Measurements from ENCODE around the gene CPLX3. TPM values are rescaled to one million over a fixed set of nuclear protein-coding genes. Genes with fewer than 3 reads are reported as not detected.

CPLX3 gene
- polyA plus RNA-seq, 1 donor from 2014 or later: 0.27 TPM

- no peaks in the 10 kb centered on the region for H4K20me1 ChIP-seq (ENCODE audit: insufficient read depth)
Observed at GRCh38 chr15:74833376-74834107, 7.1 kb downstream of the CPLX3 start.

DNA sequence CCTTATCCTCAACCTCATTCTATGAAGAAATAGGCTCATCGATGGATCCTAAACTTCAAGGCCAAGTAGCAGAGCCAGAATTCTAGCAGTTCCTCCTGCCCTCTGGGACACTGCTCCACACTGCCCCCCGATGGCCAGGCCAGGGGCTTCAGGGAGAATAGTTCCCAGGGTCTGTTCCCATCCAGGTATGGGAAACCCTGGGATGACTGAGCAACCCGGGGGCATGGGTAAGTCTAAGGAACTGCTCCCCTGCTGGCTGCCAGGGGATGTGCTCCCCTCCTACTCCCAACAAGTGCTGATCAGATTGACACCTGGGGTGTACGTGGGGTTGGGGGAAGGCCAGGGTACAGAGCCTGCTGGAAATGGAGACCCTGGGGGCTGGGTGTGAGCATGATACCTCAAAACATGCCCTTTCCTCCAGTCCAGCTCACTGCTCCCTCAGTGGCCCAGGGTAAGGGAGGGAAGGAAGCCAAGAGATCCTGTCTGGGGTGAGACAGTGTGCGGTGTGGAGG, 8.9 kb downstream of the CPLX3 start:
- Histone ChIP-seq H3K4me2 (ENCODE audit: low read length) (no peak overlapping the region), H3K9ac (ENCODE audit: low read length) (no peak overlapping the region), H3K27ac (ENCODE audit: low read length) (no peak overlapping the region), H3K4me3 (ENCODE audit: low read length) (no peak overlapping the region), H3K79me2 (replicated peaks; ENCODE audit: insufficient read depth, low read length) (no peaks in the 10 kb centered on the region), H3K27me3 (ENCODE audit: insufficient read depth, low read depth, low read length) (no peaks in the 10 kb centered on the region), H3K9me2 (ENCODE audit: insufficient read depth, low read length) (no peaks in the 10 kb centered on the region), H2AFZ (ENCODE audit: low read depth, low read length) (no peak overlapping the region), H3K36me3 (ENCODE audit: insufficient read depth, low read length) (no peaks in the 10 kb centered on the region), H3K9me3 (ENCODE audit: low read length) (no peaks in the 10 kb centered on the region), H3F3A (ENCODE audit: insufficient read depth, low read length, poor library complexity, severe bottlenecking) (no peaks in the 10 kb centered on the region), H4K20me1 (ENCODE audit: insufficient read depth) (no peaks in the 10 kb centered on the region)
- TF ChIP-seq POLR2AphosphoS5 (IDR thresholded peaks at IDR 0.05) (no peak), EP300 (conservative IDR thresholded peaks at IDR 0.05; ENCODE audit: poor library complexity, severe bottlenecking) (no peak), TAF1 (IDR thresholded peaks at IDR 0.05; ENCODE audit: low read depth) (no peak), CTCF (IDR thresholded peaks at IDR 0.05; ENCODE audit: poor library complexity, severe bottlenecking) (peak; percentile 51)

More at GRCh38 chr15:74833376-74834107, 7.1 kb downstream of the CPLX3 start:
- H3K36me3 ChIP-seq (ENCODE audit: insufficient read depth, low read length): no peaks in the 10 kb centered on the region
- H3K4me3 ChIP-seq (ENCODE audit: low read length): no peak overlapping the region
- H3K9me2 ChIP-seq (ENCODE audit: insufficient read depth, low read length): no peaks in the 10 kb centered on the region
- H3K27me3 ChIP-seq (ENCODE audit: insufficient read depth, low read depth, low read length): peaks cover 7% of the 10 kb centered on the region
- H3K27ac ChIP-seq (ENCODE audit: low read length): no peak overlapping the region
- no peaks in the 10 kb centered on the region for H3K79me2 ChIP-seq (replicated peaks; ENCODE audit: insufficient read depth, low read length)
- H3K9ac ChIP-seq (ENCODE audit: low read length): no peak overlapping the region
- H2AFZ ChIP-seq (ENCODE audit: low read depth, low read length): no peak overlapping the region
- no peaks in the 10 kb centered on the region for H3F3A ChIP-seq (ENCODE audit: insufficient read depth, low read length, poor library complexity, severe bottlenecking)
- no peaks in the 10 kb centered on the region for H3K9me3 ChIP-seq (ENCODE audit: low read length)
- TF ChIP-seq POLR2AphosphoS5 (IDR thresholded peaks at IDR 0.05): no peak
- TF ChIP-seq, protein P1, sequence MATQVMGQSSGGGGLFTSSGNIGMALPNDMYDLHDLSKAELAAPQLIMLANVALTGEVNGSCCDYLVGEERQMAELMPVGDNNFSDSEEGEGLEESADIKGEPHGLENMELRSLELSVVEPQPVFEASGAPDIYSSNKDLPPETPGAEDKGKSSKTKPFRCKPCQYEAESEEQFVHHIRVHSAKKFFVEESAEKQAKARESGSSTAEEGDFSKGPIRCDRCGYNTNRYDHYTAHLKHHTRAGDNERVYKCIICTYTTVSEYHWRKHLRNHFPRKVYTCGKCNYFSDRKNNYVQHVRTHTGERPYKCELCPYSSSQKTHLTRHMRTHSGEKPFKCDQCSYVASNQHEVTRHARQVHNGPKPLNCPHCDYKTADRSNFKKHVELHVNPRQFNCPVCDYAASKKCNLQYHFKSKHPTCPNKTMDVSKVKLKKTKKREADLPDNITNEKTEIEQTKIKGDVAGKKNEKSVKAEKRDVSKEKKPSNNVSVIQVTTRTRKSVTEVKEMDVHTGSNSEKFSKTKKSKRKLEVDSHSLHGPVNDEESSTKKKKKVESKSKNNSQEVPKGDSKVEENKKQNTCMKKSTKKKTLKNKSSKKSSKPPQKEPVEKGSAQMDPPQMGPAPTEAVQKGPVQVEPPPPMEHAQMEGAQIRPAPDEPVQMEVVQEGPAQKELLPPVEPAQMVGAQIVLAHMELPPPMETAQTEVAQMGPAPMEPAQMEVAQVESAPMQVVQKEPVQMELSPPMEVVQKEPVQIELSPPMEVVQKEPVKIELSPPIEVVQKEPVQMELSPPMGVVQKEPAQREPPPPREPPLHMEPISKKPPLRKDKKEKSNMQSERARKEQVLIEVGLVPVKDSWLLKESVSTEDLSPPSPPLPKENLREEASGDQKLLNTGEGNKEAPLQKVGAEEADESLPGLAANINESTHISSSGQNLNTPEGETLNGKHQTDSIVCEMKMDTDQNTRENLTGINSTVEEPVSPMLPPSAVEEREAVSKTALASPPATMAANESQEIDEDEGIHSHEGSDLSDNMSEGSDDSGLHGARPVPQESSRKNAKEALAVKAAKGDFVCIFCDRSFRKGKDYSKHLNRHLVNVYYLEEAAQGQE (IDR thresholded peaks at IDR 0.05; ENCODE audit: borderline replicate concordance): no peak
- no peak for TF ChIP-seq EP300 (conservative IDR thresholded peaks at IDR 0.05; ENCODE audit: poor library complexity, severe bottlenecking)
- H3K4me2 ChIP-seq (ENCODE audit: low read length): no peak overlapping the region

GRCh38 chr15:74836846-74837245, 10.4 kb downstream of the CPLX3 start:
- TF ChIP-seq, protein P1 (IDR thresholded peaks at IDR 0.05; ENCODE audit: borderline replicate concordance): no peak
- TF ChIP-seq RAD21 (conservative IDR thresholded peaks at IDR 0.05) (no peak), EP300 (conservative IDR thresholded peaks at IDR 0.05; ENCODE audit: poor library complexity, severe bottlenecking) (no peak), MXI1 (conservative IDR thresholded peaks at IDR 0.05; ENCODE audit: poor library complexity, severe bottlenecking) (no peak), POLR2AphosphoS5 (IDR thresholded peaks at IDR 0.05) (no peak), TAF1 (IDR thresholded peaks at IDR 0.05; ENCODE audit: low read depth) (no peak), EZH2 (IDR thresholded peaks at IDR 0.05; ENCODE audit: borderline replicate concordance, insufficient read depth, low read length, poor library complexity, severe bottlenecking) (no peak), CTCF (IDR thresholded peaks at IDR 0.05; ENCODE audit: poor library complexity, severe bottlenecking) (no peak)
- H3F3A ChIP-seq (ENCODE audit: insufficient read depth, low read length, poor library complexity, severe bottlenecking): no peaks in the 10 kb centered on the region
- H3K27me3 ChIP-seq (ENCODE audit: insufficient read depth, low read depth, low read length): no peaks in the 10 kb centered on the region
- no peaks in the 10 kb centered on the region for H4K20me1 ChIP-seq (ENCODE audit: insufficient read depth)
- H3K9me3 ChIP-seq (ENCODE audit: low read length): no peaks in the 10 kb centered on the region
- H3K4me3 ChIP-seq (ENCODE audit: low read length): no peak overlapping the region
- H3K4me2 ChIP-seq (ENCODE audit: low read length): no peak overlapping the region
- no peaks in the 10 kb centered on the region for H3K36me3 ChIP-seq (ENCODE audit: insufficient read depth, low read length)
- no peak overlapping the region for H3K9ac ChIP-seq (ENCODE audit: low read length)
- H3K27ac ChIP-seq (ENCODE audit: low read length): no peak overlapping the region
- no peaks in the 10 kb centered on the region for H3K9me2 ChIP-seq (ENCODE audit: insufficient read depth, low read length)
- H3K79me2 ChIP-seq (replicated peaks; ENCODE audit: insufficient read depth, low read length): no peaks in the 10 kb centered on the region
- no peak overlapping the region for H2AFZ ChIP-seq (ENCODE audit: low read depth, low read length)
